RWPE1 (cell line): ENCODE results near the gene RBM7.

Source experiments
- CTCF ChIA-PET: fragments of 350-600 bp; sonication (Branson Sonifier 250); formaldehyde crosslinking; extraction: SDS; loops from one replicate; lab custom pipeline; 2021; lab: Yijun Ruan, JAX
- POLR2A ChIA-PET: fragments of 400-600 bp; formaldehyde crosslinking; extraction: SDS; loops from one replicate; lab custom pipeline; 2020; ENCODE audit warnings: antibody characterized with exemption; ENCODE audit not compliant: low non-redundant PET; lab: Yijun Ruan, JAX
- DNase-seq: peaks from one replicate; pipeline ENCODE4 v3.0.0; 2012; ENCODE audit warnings: low spot score
- H3K27ac ChIP-seq: fragments of 450-650 bp; 2 replicates; pipeline ENCODE4 v1.5.1; 2017
- TF ChIP-seq, protein P1 (sequence below): fragments of 450-650 bp; conservative IDR thresholded peaks from 2 replicates; pipeline ENCODE4 v1.5.1; 2017; ENCODE audit warnings: low read depth, mild to moderate bottlenecking

Gene RBM7

GRCh38 chr11:114448749-114449482 is 48.5 kb downstream of the RBM7 start:
- ChIA-PET CTCF (no interaction called here), POLR2A (no interaction called here)
- DNase-seq = no peak
- H3K27ac ChIP-seq = no peak overlapping the region
- TF ChIP-seq, protein P1, sequence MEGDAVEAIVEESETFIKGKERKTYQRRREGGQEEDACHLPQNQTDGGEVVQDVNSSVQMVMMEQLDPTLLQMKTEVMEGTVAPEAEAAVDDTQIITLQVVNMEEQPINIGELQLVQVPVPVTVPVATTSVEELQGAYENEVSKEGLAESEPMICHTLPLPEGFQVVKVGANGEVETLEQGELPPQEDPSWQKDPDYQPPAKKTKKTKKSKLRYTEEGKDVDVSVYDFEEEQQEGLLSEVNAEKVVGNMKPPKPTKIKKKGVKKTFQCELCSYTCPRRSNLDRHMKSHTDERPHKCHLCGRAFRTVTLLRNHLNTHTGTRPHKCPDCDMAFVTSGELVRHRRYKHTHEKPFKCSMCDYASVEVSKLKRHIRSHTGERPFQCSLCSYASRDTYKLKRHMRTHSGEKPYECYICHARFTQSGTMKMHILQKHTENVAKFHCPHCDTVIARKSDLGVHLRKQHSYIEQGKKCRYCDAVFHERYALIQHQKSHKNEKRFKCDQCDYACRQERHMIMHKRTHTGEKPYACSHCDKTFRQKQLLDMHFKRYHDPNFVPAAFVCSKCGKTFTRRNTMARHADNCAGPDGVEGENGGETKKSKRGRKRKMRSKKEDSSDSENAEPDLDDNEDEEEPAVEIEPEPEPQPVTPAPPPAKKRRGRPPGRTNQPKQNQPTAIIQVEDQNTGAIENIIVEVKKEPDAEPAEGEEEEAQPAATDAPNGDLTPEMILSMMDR = no peak

GRCh38 chr11:114449845-114450244 is 49.4 kb downstream of the RBM7 start:
- DNase-seq = no peak
- CTCF ChIA-PET = no interaction called here

GRCh38 chr11:114452399-114452798 is 51.9 kb downstream of the RBM7 start:
- CTCF ChIA-PET = interaction anchor here (0.6 kb wide), 1 partner anchor 10 kb away, joined by 3 read pairs; no protein-coding TSS in a partner anchor
- no peak overlapping the region for H3K27ac ChIP-seq
- POLR2A ChIA-PET = no interaction called here
- no peak for DNase-seq
- TF ChIP-seq, protein P1 = no peak

More at GRCh38 chr11:114449845-114450244, 49.4 kb downstream of the RBM7 start:
- TF ChIP-seq, protein P1 = no peak
- H3K27ac ChIP-seq = no peak overlapping the region
- POLR2A ChIA-PET = no interaction called here
